WTC11 (cell line): Measurements from ENCODE around the gene CISH.

Experiments used
- CTCF ChIP-seq: fragments of 200-600 bp; IDR thresholded peaks from 2 replicates; pipeline ENCODE4 v1.8.0; 2022; ENCODE audit warnings: antibody characterized with exemption
- E2F1 ChIP-seq: sonication (generic); formaldehyde crosslinking; IDR thresholded peaks from 2 replicates; pipeline ENCODE4 v1.8.0; 2022; ENCODE audit warnings: mild to moderate bottlenecking, missing genetic modification reagents
- ESRRA ChIP-seq: sonication (generic); formaldehyde crosslinking; IDR thresholded peaks from 2 replicates; pipeline ENCODE4 v1.8.1; 2022; ENCODE audit warnings: mild to moderate bottlenecking, missing genetic modification reagents, borderline replicate concordance
- GTF2I ChIP-seq: fragments of 250-450 bp; sonication (Bioruptor Pico); conservative IDR thresholded peaks from 2 replicates; pipeline ENCODE4 v1.4.0; 2021; ENCODE audit warnings: mild to moderate bottlenecking
- NR2C2 ChIP-seq: sonication (generic); formaldehyde crosslinking; IDR thresholded peaks from 2 replicates; pipeline ENCODE4 v1.8.0; 2022; ENCODE audit warnings: mild to moderate bottlenecking, missing genetic modification reagents
- ZNF121 ChIP-seq: sonication (generic); formaldehyde crosslinking; IDR thresholded peaks from 2 replicates; pipeline ENCODE4 v1.8.0; 2023; ENCODE audit warnings: missing genetic modification reagents
- TF ChIP-seq, protein P1 (sequence below): sonication (generic); formaldehyde crosslinking; IDR thresholded peaks from 2 replicates; pipeline ENCODE4 v1.8.0; 2022; ENCODE audit warnings: mild to moderate bottlenecking, missing genetic modification reagents
- TF ChIP-seq, protein P2 (sequence below): sonication (generic); formaldehyde crosslinking; IDR thresholded peaks from 2 replicates; pipeline ENCODE4 v1.8.0; 2022; ENCODE audit warnings: mild to moderate bottlenecking, missing genetic modification reagents

GRCh38 chr3:50591196-50591741 lies 20.3 kb downstream of the CISH start:
- TF ChIP-seq CTCF (no peak), NR2C2 (CRISPR knock-in tag) (no peak), ZNF121 (CRISPR knock-in tag) (no peak; the same call in 1 of the 2 replicates), ESRRA (CRISPR knock-in tag) (no peak), E2F1 (CRISPR knock-in tag) (no peak), GTF2I (CRISPR knock-in tag) (no peak)
- TF ChIP-seq, protein P1, sequence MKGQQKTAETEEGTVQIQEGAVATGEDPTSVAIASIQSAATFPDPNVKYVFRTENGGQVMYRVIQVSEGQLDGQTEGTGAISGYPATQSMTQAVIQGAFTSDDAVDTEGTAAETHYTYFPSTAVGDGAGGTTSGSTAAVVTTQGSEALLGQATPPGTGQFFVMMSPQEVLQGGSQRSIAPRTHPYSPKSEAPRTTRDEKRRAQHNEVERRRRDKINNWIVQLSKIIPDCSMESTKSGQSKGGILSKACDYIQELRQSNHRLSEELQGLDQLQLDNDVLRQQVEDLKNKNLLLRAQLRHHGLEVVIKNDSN (CRISPR knock-in tag) = no peak
- TF ChIP-seq, protein P2, sequence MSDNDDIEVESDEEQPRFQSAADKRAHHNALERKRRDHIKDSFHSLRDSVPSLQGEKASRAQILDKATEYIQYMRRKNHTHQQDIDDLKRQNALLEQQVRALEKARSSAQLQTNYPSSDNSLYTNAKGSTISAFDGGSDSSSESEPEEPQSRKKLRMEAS (CRISPR knock-in tag) = no peak
